Measurements from ENCODE around the gene DCLRE1C.
"Not testable (repeated sequence)": the region's sequence is repeated elsewhere in the genome, so short reads cannot be mapped to it uniquely, and the experiment has no call there.

The DCLRE1C gene

DNA sequence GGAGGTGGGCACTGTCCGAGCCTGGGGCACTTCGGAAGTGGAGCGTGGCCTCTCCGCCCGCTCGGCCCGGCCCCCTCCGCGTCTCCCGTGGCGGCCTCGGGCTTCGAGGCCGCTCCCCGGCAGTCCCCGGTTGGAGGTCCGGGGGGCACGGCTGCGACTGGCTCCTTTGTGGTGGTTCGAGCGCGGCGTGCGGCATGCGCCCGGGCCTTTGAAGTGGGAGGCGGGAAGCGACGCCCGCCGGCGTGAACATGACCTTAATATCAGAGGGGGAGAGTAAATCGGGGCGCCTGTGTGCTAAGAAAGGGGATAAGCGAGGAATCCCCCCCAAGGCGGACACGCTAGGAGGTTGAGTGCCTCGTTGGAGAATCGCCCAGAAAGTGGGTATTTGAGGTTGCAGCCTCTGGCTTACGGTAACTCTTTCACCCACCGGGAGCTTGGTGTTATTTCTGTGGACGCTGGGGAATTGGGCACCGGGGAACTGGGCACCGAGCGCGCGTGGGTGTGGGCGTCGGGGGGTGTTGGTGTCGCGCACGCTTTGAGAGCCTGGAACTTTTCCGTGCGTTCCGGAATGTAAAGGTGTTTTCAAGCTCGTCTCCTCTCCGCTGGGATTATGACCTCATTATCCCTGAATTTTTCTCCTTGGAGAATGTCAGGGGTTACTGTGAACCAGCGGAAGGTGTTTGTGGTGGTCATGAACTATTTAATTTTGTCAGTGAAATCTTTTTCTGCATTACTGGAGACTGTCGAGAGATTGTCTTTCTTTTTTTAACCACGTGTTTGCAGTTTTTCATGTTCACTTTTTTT is 74.6 kb downstream of the DCLRE1C start:
- no peak for DNase-seq

DNA sequence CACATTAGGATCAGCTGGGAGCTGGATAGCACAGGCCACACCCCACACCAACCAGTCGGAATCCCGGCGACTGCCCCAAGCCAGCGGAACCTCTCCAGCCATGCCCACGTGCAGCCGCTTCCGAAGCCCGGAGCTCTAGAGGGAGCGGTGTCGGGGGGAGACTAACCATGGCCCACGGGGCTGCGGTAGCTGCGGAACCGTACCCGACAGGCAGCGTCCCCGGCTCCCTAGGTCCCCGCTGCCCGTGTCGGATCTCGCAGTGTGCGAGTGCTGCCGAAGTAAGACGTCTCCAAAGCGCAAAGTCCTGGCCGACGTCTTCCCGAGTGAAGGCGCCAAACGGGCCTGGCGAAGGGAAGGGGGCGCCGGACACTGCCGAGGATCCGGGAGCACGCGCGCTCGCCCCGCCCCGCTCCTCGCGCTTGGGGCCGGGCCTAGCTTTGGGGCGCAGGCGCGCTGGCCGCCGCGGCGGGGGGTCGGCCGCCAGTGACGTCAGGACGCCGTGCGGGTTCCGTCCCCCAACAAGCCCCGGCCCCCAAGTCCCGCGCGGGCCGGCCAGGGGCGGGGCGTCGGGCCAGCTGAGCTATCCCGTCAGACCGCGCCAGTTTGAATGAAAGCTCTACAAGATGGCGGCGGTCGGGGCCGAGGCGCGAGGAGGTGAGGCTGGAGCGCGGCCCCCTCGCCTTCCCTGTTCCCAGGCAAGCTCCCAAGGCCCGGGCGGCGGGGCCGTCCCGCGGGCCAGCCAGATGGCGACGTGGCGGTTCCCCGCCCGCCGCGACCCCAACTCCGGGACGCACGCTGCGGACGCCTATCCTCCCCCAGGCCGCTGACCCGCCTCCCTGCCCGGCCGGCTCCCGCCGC is 75.4 kb downstream of the DCLRE1C start, which contains the start of gene SUV39H2:
Gene SUV39H2, plus strand, starts transcription at position 601 of the 858 bp plus-strand sequence. Its CDS starts 23 bp downstream, at position 624.
- DNase-seq = peak; percentile 24

DNA sequence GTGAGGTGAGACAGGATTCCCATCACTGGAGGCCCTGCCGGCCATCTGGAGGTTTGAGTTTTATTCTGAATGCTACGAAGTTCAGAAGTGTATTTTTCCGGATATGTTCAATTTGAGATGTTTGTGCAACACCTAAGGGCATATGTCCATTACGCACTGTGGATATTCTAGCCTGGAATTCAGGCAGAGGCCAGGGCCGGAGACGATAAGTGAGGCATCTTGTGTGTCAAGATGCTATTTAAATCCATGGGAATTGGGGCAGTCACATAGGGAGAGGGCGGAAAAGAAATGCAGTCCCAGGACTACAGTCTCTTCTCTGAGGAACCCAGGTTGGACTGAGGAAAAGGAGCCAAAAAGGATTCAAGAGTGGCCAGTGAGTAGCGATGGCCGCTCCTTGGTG is 77.1 kb downstream of the DCLRE1C start:
- no peak for DNase-seq

DNA sequence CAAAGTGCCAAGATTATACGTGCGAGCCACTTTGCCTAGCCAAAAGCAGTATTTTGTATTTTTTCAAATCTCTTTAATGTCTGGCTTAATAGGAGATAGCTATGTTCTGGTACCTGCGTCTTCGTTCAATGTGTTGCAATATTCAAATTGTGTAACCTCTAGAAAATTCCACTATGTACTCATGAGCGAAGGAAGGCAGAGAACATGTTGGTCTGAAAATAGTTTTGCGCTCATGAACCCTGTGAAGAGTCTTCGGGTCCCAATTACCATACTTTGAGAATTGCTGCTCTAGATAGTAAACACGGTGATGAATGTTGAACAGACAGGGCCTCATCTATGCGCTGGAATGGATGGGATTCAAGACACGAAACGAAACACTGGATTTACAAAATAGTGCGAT is 78.0 kb downstream of the DCLRE1C start:
- no peak for DNase-seq

DNA sequence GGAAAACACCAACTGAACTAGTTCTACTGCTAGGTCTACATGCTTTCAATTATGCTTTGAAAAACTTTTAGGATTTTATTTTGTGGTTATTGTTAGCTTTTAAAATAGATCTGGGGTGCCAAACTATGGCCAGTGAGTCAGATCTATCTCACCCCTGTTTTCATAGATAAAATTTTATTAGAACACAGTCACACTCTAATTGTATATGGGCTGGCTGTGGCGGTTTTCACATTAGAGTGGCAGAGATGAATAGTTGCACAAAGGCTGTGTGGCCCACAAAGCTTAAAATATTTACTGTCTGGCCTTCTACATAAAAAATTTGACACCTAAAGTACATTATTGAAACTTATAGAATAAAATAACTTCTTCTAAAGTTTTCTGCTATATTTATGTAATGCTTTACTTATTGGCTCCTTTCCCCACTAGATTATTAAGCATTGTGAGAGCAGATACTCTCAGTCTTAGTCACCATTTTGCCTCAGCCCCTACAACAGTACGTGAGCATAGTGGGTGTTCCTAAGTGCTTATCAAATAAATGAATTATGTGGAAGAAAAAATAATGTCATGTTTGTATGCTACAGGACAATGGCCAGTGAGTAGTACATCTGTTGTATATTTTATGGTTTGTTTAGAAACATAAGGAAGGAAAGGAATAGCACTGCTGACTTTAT is 80.7 kb downstream of the DCLRE1C start:
- no peak for DNase-seq

DNA sequence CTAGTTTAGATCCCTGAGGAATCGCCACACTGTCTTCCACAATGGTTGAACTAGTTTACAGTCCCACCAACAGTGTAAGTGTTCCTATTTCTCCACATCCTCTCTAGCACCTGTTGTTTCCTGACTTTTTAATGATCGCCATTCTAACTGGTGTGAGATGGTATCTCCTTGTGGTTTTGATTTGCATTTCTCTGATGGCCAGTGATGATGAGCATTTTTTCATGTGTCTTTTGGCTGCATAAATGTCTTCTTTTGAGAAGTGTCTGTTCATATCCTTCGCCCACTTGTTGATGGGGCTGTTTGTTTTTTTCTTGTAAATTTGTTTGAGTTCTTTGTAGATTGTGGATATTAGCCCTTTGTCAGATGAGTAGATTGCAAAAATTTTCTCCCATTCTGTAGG is 89.0 kb downstream of the DCLRE1C start:
- not testable (repeated sequence) for DNase-seq

DNA sequence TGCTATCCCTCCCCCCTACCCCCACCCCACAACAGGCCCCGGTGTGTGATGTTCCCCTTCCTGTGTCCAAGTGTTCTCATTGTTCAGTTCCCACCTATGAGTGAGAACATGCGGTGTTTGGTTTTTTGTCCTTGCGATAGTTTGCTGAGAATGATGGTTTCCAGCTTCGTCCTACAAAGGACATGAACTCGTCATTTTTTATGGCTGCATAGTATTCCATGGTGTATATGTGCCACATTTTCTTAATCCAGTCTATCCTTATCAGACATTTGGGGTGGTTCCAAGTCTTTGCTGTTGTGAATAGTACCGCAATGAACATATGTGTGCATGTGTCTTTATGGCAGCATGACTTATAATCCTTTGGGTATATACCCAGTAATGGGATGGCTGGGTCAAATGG is 89.4 kb downstream of the DCLRE1C start:
- DNase-seq = not testable (repeated sequence)

DNA sequence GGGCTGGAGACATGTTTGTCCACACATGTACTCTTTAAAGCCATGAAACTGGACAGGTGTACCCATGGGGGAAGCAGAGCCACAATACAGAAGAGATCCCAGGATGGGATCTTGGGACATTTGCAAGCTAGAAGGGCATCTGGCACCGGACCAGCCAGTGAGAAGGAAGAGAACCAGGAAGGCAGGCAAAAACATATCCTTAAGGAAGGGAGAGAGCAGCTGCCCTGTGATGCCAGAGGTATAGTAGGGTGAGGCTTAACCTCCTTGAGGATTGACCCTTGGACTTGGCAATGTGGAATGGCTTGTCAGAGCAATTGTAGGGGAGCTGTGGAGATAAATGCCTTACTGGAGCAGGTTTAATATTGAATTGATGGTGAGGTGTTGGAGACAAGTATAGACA is 93.1 kb downstream of the DCLRE1C start:
- no peak for DNase-seq

DNA sequence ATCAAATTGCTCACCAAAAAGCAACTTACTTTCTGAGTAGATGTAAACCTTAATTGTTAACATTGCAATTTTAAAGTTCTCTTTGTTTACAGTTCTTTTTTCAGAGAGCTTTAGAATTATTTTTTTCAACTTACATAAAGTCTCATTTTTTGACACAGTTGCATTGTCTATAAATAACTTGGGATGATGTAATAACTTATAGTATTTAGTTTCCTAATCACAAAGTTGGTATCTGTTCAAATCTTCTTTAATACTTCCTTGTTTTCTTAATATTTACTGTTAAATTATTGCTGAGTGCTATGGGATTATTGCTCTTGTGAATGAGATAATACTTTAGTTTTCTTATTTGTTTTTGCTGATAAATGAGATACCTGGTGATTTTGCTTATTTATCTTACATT is 94.1 kb downstream of the DCLRE1C start:
- DNase-seq = no peak

DNA sequence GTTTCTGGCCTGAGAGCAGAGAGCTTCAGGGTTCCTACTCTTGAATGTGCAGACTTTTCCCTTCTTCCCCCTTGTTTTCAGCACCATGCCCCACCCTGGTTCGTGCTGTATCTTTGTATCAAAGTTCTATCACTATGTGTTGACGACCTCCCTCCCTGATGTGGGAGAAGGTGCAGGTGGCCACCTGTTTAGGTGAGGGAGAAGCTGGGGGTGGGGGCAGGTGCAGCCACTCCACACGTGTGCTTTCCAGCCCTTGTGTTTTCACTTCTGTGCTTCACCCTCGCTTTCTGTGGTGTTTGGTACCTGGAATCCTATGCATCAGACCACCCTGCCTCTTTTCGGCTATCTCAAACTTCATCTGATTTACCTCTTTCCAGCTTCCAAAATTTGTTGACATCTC is 94.9 kb downstream of the DCLRE1C start:
- no peak for DNase-seq

DNA sequence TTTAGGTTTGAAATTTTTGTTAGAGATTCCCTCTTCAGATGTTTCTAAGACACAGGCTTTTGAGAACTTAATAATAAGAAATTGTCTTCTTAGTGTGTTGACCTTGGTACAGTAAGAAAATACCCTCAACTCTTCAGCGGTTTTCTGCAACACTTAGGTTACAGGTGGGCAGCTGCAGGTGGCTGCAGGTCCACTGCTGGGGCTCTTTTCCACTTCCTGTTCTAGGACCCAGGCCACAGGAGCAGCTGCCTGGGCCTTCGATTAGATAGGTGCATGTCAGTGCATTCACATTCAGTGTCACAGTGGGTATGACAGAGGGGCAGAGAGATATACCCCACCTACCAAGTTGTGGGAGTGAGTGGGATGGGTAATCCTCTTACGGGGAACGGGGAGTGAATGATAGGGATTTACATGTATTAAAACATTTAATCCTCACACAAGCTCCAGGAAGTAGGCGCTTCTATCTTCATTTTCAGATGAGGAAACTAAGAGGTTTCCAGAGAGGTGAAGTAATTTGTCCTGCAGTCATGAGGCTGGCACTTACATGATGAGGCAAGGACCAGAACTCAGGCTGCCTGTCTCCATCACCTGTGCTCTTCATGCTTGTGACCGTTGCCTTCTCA is 95.4 kb downstream of the DCLRE1C start:
- DNase-seq = no peak

DNA sequence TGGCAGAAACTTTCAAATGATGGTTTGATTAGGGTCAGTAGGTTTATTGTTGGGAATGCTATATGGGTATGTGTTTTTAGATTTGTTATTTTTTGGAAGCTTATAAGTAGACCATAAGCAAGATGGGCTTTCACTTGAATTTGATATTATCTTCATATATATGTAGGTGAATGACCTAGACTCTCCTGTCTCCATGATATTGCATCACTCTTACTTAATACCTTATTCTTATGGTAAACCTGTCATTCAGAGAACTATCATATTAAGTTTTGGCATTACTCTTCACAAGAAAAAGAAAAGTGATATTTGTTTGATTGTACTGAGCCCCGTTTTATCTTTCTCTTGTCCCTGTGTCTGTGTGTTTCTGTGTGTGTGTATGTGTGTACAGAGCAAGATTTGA is 98.4 kb downstream of the DCLRE1C start:
- DNase-seq = no peak

DNA sequence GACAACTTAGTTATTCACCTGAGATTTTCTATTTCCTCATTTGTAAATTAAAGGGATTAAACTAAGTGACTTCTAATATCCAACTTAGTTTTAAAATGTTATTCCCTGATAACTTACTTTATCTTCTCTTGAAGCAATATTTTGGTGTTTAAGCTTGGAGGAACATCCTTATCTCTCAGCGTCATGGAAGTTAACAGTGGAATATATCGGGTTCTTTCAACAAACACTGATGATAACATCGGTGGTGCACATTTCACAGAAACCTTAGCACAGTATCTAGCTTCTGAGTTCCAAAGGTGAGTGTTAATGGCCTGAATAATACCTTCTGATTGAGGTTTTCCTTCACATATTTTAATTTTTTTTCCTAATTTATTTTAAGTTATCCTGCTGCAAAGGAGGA is 101.7 kb downstream of the DCLRE1C start:
- no peak for DNase-seq
